ENCODE results near the gene EIF4H. TPM values are rescaled to one million over a fixed set of nuclear protein-coding genes. Genes with fewer than 3 reads are reported as not detected.

EIF4H gene
- total RNA-seq, 1 donor from 2014 or later, result 205 TPM

- no peak overlapping the region for H3K27ac Mint-ChIP-seq (ENCODE audit: unreplicated experiment)
- DNase-seq (ENCODE audit: extremely low spot score, unreplicated experiment), result no peak
- H3K4me3 Mint-ChIP-seq (ENCODE audit: unreplicated experiment), result no peak overlapping the region
- H3K4me1 Mint-ChIP-seq (ENCODE audit: unreplicated experiment), result peaks cover 1% of the 10 kb centered on the region
- no peaks in the 10 kb centered on the region for H3K27me3 Mint-ChIP-seq (ENCODE audit: unreplicated experiment)
- no peak for TF ChIP-seq CTCF (IDR thresholded peaks at IDR 0.05)
- no peaks in the 10 kb centered on the region for H3K9me3 Mint-ChIP-seq (ENCODE audit: unreplicated experiment)
- no peaks in the 10 kb centered on the region for H3K36me3 Mint-ChIP-seq (ENCODE audit: unreplicated experiment)
Measured at GRCh38 chr7:74215921-74216320, 41.8 kb downstream of the EIF4H start.

GRCh38 chr7:74216361-74216761 is 42.2 kb downstream of the EIF4H start:
- H3K4me1 Mint-ChIP-seq (ENCODE audit: unreplicated experiment), result peaks cover 1% of the 10 kb centered on the region
- H3K9me3 Mint-ChIP-seq (ENCODE audit: unreplicated experiment), result no peaks in the 10 kb centered on the region
- H3K4me3 Mint-ChIP-seq (ENCODE audit: unreplicated experiment), result no peak overlapping the region
- no peak for DNase-seq (ENCODE audit: extremely low spot score, unreplicated experiment)
- no peak overlapping the region for H3K27ac Mint-ChIP-seq (ENCODE audit: unreplicated experiment)
- no peaks in the 10 kb centered on the region for H3K27me3 Mint-ChIP-seq (ENCODE audit: unreplicated experiment)
- no peaks in the 10 kb centered on the region for H3K36me3 Mint-ChIP-seq (ENCODE audit: unreplicated experiment)
- no peak for TF ChIP-seq CTCF (IDR thresholded peaks at IDR 0.05)

GRCh38 chr7:74217455-74218342 is 43.5 kb downstream of the EIF4H start:
- no peak for DNase-seq (ENCODE audit: extremely low spot score, unreplicated experiment)
- H3K4me3 Mint-ChIP-seq (ENCODE audit: unreplicated experiment), result no peak overlapping the region
- H3K27ac Mint-ChIP-seq (ENCODE audit: unreplicated experiment), result no peak overlapping the region
- no peak for TF ChIP-seq CTCF (IDR thresholded peaks at IDR 0.05)
- H3K9me3 Mint-ChIP-seq (ENCODE audit: unreplicated experiment), result no peaks in the 10 kb centered on the region
- H3K4me1 Mint-ChIP-seq (ENCODE audit: unreplicated experiment), result peaks cover 1% of the 10 kb centered on the region
- H3K27me3 Mint-ChIP-seq (ENCODE audit: unreplicated experiment), result no peaks in the 10 kb centered on the region
- H3K36me3 Mint-ChIP-seq (ENCODE audit: unreplicated experiment), result no peaks in the 10 kb centered on the region

- no peaks in the 10 kb centered on the region for H3K27me3 Mint-ChIP-seq (ENCODE audit: unreplicated experiment)
- no peak overlapping the region for H3K4me3 Mint-ChIP-seq (ENCODE audit: unreplicated experiment)
- no peak for DNase-seq (ENCODE audit: extremely low spot score, unreplicated experiment)
- TF ChIP-seq CTCF (IDR thresholded peaks at IDR 0.05), result no peak
- no peaks in the 10 kb centered on the region for H3K36me3 Mint-ChIP-seq (ENCODE audit: unreplicated experiment)
- H3K4me1 Mint-ChIP-seq (ENCODE audit: unreplicated experiment), result peaks cover 1% of the 10 kb centered on the region
- H3K9me3 Mint-ChIP-seq (ENCODE audit: unreplicated experiment), result no peaks in the 10 kb centered on the region
- no peak overlapping the region for H3K27ac Mint-ChIP-seq (ENCODE audit: unreplicated experiment)
Measured at GRCh38 chr7:74218343-74218698, 44.2 kb downstream of the EIF4H start.

- Mint-ChIP-seq H3K4me3 (ENCODE audit: unreplicated experiment) (no peak overlapping the region), H3K27me3 (ENCODE audit: unreplicated experiment) (no peaks in the 10 kb centered on the region)
Measured at GRCh38 chr7:74219416-74219815, 45.3 kb downstream of the EIF4H start.

More at GRCh38 chr7:74219416-74219815, 45.3 kb downstream of the EIF4H start:
- no peak for DNase-seq (ENCODE audit: extremely low spot score, unreplicated experiment)
- H3K4me1 Mint-ChIP-seq (ENCODE audit: unreplicated experiment), result peaks cover 1% of the 10 kb centered on the region
- no peak overlapping the region for H3K27ac Mint-ChIP-seq (ENCODE audit: unreplicated experiment)
- no peaks in the 10 kb centered on the region for H3K36me3 Mint-ChIP-seq (ENCODE audit: unreplicated experiment)
- no peak for TF ChIP-seq CTCF (IDR thresholded peaks at IDR 0.05)
- no peaks in the 10 kb centered on the region for H3K9me3 Mint-ChIP-seq (ENCODE audit: unreplicated experiment)
